Astrocyte (in vitro differentiated cells and primary cell): ENCODE measurements around the gene HAUS7.

Source experiments
- CTCF ChIP-seq: IDR thresholded peaks from 2 replicates; pipeline ENCODE4 v1.5.1; 2011; ENCODE audit warnings: low read depth, mild to moderate bottlenecking, inconsistent platforms, low read length, moderate library complexity; ENCODE audit not compliant: insufficient read depth
- EZH2 ChIP-seq: IDR thresholded peaks from 2 replicates; pipeline ENCODE4 v1.6.1; 2012; ENCODE audit warnings: mild to moderate bottlenecking, low read length, inconsistent platforms; ENCODE audit not compliant: insufficient read depth

DNA sequence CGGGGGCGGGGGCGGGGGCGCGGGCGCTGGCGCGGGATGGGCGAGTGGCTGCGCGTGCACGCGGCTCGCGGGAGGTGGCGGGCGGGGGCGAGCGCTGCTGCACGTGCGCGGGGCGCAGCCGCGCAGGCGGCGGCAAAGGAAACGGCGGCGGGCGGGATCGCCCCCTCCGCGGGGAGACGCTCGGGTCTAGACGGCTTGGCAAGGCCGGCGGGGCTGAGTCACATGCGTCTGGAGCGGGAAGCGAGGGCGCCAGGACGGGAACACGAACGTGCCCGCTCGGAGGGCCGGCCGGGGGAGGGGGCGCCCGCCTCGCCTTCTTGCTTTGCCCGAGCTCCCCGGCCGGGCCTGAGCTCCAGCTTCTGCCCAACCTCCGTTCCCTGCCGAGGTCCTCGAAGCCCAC is 4.3 kb upstream of the HAUS7 start:
- TF ChIP-seq CTCF = no peak
- no peak for TF ChIP-seq EZH2
